ENCODE measurements around the gene CCL22.

DNA sequence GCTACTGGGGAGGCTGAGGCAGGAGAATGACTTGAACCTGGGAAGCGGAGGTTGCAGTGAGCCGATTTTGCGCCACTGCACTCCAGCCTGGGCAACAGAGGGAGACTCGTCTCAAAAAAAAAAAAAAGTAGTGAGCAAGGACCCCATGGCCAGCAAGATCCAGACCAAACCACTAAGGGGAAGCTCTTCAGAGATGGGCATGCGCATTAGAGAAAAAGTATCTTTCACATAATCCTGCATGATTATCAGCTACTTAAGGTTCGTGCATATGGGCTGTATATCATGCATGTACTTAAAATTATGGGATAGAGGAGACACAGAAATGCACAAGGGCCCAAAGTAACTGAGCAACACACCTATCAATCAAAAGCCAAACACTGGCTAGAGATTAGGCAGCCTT is 10.7 kb upstream of the CCL22 start:
- TF ChIP-seq, protein P1, sequence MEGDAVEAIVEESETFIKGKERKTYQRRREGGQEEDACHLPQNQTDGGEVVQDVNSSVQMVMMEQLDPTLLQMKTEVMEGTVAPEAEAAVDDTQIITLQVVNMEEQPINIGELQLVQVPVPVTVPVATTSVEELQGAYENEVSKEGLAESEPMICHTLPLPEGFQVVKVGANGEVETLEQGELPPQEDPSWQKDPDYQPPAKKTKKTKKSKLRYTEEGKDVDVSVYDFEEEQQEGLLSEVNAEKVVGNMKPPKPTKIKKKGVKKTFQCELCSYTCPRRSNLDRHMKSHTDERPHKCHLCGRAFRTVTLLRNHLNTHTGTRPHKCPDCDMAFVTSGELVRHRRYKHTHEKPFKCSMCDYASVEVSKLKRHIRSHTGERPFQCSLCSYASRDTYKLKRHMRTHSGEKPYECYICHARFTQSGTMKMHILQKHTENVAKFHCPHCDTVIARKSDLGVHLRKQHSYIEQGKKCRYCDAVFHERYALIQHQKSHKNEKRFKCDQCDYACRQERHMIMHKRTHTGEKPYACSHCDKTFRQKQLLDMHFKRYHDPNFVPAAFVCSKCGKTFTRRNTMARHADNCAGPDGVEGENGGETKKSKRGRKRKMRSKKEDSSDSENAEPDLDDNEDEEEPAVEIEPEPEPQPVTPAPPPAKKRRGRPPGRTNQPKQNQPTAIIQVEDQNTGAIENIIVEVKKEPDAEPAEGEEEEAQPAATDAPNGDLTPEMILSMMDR (IDR thresholded peaks at IDR 0.05 in 2 of 3, conservative IDR thresholded peaks at IDR 0.05 in 1 of 3; ENCODE audit: borderline replicate concordance in 1 of 3, insufficient read depth in 1 of 3, low read depth in 2 of 3, low read length in 2 of 3) = no peak
- TF ChIP-seq, protein P2, sequence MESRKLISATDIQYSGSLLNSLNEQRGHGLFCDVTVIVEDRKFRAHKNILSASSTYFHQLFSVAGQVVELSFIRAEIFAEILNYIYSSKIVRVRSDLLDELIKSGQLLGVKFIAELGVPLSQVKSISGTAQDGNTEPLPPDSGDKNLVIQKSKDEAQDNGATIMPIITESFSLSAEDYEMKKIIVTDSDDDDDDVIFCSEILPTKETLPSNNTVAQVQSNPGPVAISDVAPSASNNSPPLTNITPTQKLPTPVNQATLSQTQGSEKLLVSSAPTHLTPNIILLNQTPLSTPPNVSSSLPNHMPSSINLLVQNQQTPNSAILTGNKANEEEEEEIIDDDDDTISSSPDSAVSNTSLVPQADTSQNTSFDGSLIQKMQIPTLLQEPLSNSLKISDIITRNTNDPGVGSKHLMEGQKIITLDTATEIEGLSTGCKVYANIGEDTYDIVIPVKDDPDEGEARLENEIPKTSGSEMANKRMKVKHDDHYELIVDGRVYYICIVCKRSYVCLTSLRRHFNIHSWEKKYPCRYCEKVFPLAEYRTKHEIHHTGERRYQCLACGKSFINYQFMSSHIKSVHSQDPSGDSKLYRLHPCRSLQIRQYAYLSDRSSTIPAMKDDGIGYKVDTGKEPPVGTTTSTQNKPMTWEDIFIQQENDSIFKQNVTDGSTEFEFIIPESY (IDR thresholded peaks at IDR 0.05; ENCODE audit: extremely low read depth, insufficient replicate concordance, low read length) = no peak
- TF ChIP-seq SRF (IDR thresholded peaks at IDR 0.05; ENCODE audit: low read depth) (no peak), POLR2AphosphoS5 (IDR thresholded peaks at IDR 0.05; ENCODE audit: low read depth, low read length) (no peak), EZH2phosphoT487 (IDR thresholded peaks at IDR 0.05; ENCODE audit: borderline replicate concordance) (no peak), CEBPB (IDR thresholded peaks at IDR 0.05; ENCODE audit: low read depth) (no peak), EGR1 (IDR thresholded peaks at IDR 0.05; ENCODE audit: low read depth) (no peak), SP1 (IDR thresholded peaks at IDR 0.05; ENCODE audit: low read depth) (no peak), EZH2 (IDR thresholded peaks at IDR 0.05) (no peak), ZNF274 (IDR thresholded peaks at IDR 0.05; ENCODE audit: low read depth, low read length) (no peak), JUND (IDR thresholded peaks at IDR 0.05) (no peak)
- TF ChIP-seq, protein P3, sequence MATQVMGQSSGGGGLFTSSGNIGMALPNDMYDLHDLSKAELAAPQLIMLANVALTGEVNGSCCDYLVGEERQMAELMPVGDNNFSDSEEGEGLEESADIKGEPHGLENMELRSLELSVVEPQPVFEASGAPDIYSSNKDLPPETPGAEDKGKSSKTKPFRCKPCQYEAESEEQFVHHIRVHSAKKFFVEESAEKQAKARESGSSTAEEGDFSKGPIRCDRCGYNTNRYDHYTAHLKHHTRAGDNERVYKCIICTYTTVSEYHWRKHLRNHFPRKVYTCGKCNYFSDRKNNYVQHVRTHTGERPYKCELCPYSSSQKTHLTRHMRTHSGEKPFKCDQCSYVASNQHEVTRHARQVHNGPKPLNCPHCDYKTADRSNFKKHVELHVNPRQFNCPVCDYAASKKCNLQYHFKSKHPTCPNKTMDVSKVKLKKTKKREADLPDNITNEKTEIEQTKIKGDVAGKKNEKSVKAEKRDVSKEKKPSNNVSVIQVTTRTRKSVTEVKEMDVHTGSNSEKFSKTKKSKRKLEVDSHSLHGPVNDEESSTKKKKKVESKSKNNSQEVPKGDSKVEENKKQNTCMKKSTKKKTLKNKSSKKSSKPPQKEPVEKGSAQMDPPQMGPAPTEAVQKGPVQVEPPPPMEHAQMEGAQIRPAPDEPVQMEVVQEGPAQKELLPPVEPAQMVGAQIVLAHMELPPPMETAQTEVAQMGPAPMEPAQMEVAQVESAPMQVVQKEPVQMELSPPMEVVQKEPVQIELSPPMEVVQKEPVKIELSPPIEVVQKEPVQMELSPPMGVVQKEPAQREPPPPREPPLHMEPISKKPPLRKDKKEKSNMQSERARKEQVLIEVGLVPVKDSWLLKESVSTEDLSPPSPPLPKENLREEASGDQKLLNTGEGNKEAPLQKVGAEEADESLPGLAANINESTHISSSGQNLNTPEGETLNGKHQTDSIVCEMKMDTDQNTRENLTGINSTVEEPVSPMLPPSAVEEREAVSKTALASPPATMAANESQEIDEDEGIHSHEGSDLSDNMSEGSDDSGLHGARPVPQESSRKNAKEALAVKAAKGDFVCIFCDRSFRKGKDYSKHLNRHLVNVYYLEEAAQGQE (IDR thresholded peaks at IDR 0.05; ENCODE audit: low read depth) = no peak
- TF ChIP-seq, protein P4, sequence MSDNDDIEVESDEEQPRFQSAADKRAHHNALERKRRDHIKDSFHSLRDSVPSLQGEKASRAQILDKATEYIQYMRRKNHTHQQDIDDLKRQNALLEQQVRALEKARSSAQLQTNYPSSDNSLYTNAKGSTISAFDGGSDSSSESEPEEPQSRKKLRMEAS (IDR thresholded peaks at IDR 0.05) = no peak
- TF ChIP-seq, protein P5, sequence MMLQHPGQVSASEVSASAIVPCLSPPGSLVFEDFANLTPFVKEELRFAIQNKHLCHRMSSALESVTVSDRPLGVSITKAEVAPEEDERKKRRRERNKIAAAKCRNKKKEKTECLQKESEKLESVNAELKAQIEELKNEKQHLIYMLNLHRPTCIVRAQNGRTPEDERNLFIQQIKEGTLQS (IDR thresholded peaks at IDR 0.05) = no peak
